ENCODE results near the gene IDUA. TPM values are rescaled to one million over a fixed set of nuclear protein-coding genes. Genes with fewer than 3 reads are reported as not detected.

IDUA gene
- total and polyA plus RNA-seq, 2 of the 4 experiments (the other 2 are of a cell fraction) = 0.72 to 12.5 TPM

GRCh38 chr4:1015179-1015578 lies 28.3 kb downstream of the IDUA start:
- no peak overlapping the region for H4K91ac ChIP-seq (ENCODE audit: insufficient read depth, low read depth, low read length)
- H2BK15ac ChIP-seq (ENCODE audit: low read depth, low read length) = no peak overlapping the region
- ATAC-seq (ENCODE audit: low read depth) (no peak), DNase-seq (no peak)
- ChIA-PET POLR2A (ENCODE audit: unreplicated experiment) (interaction anchor here (0.5 kb wide), 1 partner anchor 70 kb away, joined by 3 read pairs; no protein-coding TSS in a partner anchor), CTCF (no interaction called here)
- H3K4me3 ChIP-seq (ENCODE audit: insufficient read depth, low read depth, low read length) = no peak overlapping the region
- peaks cover 5% of the 10 kb centered on the region; the same call in 1 of the 2 replicates for H3K36me3 ChIP-seq (ENCODE audit: control insufficient read depth, insufficient read depth, low read length)
- H3K4me1 ChIP-seq (ENCODE audit: control insufficient read depth, insufficient read depth, low read length) = peaks cover 5% of the 10 kb centered on the region
- no peak overlapping the region for H4K8ac ChIP-seq (ENCODE audit: low read depth in 2 of 2, low read length in 2 of 2)
- H3K27ac ChIP-seq (ENCODE audit: insufficient read depth, low read length) = no peak overlapping the region
- H3K9me3 ChIP-seq (ENCODE audit: control insufficient read depth, insufficient read depth, low read length) = no peaks in the 10 kb centered on the region
- intact Hi-C loops (cut with micrococcal nuclease) (no loop called here), dilution Hi-C loops (cut with HindIII; ENCODE audit: low sequenced_read_pairs, unreplicated experiment) (no loop called here), in situ Hi-C loops (cut with MboI; ENCODE audit: low sequenced_read_pairs) (no loop called here)
- H3K56ac ChIP-seq (ENCODE audit: extremely low read depth, insufficient read depth, low read length) = no peak overlapping the region
- TF ChIP-seq BHLHE40 (IDR thresholded peaks at IDR 0.05; ENCODE audit: low read depth, low read length) (no peak), MAFK (IDR thresholded peaks at IDR 0.05; ENCODE audit: low read depth, low read length) (no peak), RFX5 (IDR thresholded peaks at IDR 0.05; ENCODE audit: low read depth, low read length) (no peak), MAZ (IDR thresholded peaks at IDR 0.05; ENCODE audit: borderline replicate concordance, low read depth, low read length) (no peak), NFE2L2 (IDR thresholded peaks at IDR 0.05; ENCODE audit: low read depth, low read length) (no peak), RCOR1 (IDR thresholded peaks at IDR 0.05; ENCODE audit: insufficient replicate concordance, low read length) (no peak), USF2 (IDR thresholded peaks at IDR 0.05; ENCODE audit: low read depth, low read length) (no peak), CHD1 (IDR thresholded peaks at IDR 0.05; ENCODE audit: low read depth, low read length) (no peak), CEBPB (IDR thresholded peaks at IDR 0.05; ENCODE audit: low read depth, low read length) (no peak), CTCF (conservative IDR thresholded peaks at IDR 0.05; ENCODE audit: low read depth, low read length) (no peak; the same call in 1 of the 2 replicates), ELK1 (IDR thresholded peaks at IDR 0.05; ENCODE audit: borderline replicate concordance, low read depth, low read length) (no peak), POLR2A (IDR thresholded peaks at IDR 0.05; ENCODE audit: low read depth, low read length) (no peak), FOS (IDR thresholded peaks at IDR 0.05; ENCODE audit: low read depth, low read length) (no peak), RAD21 (IDR thresholded peaks at IDR 0.05; ENCODE audit: low read length) (no peak), MXI1 (IDR thresholded peaks at IDR 0.05; ENCODE audit: borderline replicate concordance, low read depth, low read length) (no peak)
- no TSS peak for BruUV-seq (replicated peaks)
- no peak overlapping the region for H2AK5ac ChIP-seq (ENCODE audit: low read depth, low read length)
- no peak overlapping the region for H3K23ac ChIP-seq (ENCODE audit: low read depth, low read length)
- H3K9ac ChIP-seq (ENCODE audit: low read depth, low read length) = no peak overlapping the region
- no peak overlapping the region for H4K5ac ChIP-seq (ENCODE audit: low read depth, low read length)
- no peak overlapping the region for H3K14ac ChIP-seq (replicated peaks; ENCODE audit: low read depth, low read length)
- no peak overlapping the region for H2AFZ ChIP-seq (replicated peaks; ENCODE audit: low read length, poor library complexity)
- no peak overlapping the region for H3K4me2 ChIP-seq (ENCODE audit: low read depth, low read length)
- H3K79me1 ChIP-seq (ENCODE audit: low read depth in 1 of 2, low read length in 2 of 2) = peaks cover 0 to 9% of the 10 kb centered on the region in 2 experiments; a peak in 2 of 4 replicates
- H3K27me3 ChIP-seq (ENCODE audit: control insufficient read depth, insufficient read depth, low read length) = no peaks in the 10 kb centered on the region
- no peak overlapping the region for H2BK20ac ChIP-seq (ENCODE audit: low read depth, low read length)
- peaks cover 34% of the 10 kb centered on the region for H4K20me1 ChIP-seq (ENCODE audit: insufficient read depth, low read length)
- no peak overlapping the region for H2AK9ac ChIP-seq (replicated peaks; ENCODE audit: low read depth, low read length, poor library complexity)
- WGBS, 2 experiments (ENCODE audit: extremely low coverage in 2 of 2, insufficient read length in 1 of 2) = 100% methylated on average over 3 of the region's 8 CpGs; no CpG with 5 or more reads in 1 of the 2 experiments
- H3K9me1 ChIP-seq (ENCODE audit: insufficient read depth, low read length) = peaks cover 4% of the 10 kb centered on the region; the same call in 1 of the 2 replicates
- H3K4ac ChIP-seq (ENCODE audit: low read depth, low read length) = no peak overlapping the region
- H2BK5ac ChIP-seq (ENCODE audit: low read depth, low read length, poor library complexity, severe bottlenecking) = no peak overlapping the region
- H2BK120ac ChIP-seq (ENCODE audit: low read depth, low read length) = no peak overlapping the region
- no peak overlapping the region for H3K18ac ChIP-seq (ENCODE audit: low read depth, low read length)
